Measurements from ENCODE around the gene IFI30. TPM values are rescaled to one million over a fixed set of nuclear protein-coding genes. Genes with fewer than 3 reads are reported as not detected.

The IFI30 gene
- total and polyA plus RNA-seq, 9 donors, result 0.17 to 5.0 (median 0.76) TPM; not detected in 2

- no peaks in the 10 kb centered on the region for H3K9me3 ChIP-seq (replicated peaks; ENCODE audit: control insufficient read depth, low read depth, low read length)
- no peak overlapping the region for H3K27ac ChIP-seq (ENCODE audit: low read length)
- peaks cover 46% of the 10 kb centered on the region for H3K36me3 ChIP-seq (ENCODE audit: control insufficient read depth, insufficient read depth, low read length)
- no peak for DNase-seq
- H3K4me3 ChIP-seq (ENCODE audit: low read length), result no peak overlapping the region
- no peaks in the 10 kb centered on the region for H3K4me1 ChIP-seq (ENCODE audit: control insufficient read depth, insufficient read depth, low read length)
- WGBS (ENCODE audit: insufficient coverage), result 81% methylated on average over 10 of the region's 11 CpGs
- H3K27me3 ChIP-seq (ENCODE audit: control insufficient read depth, insufficient read depth, low read length), result no peaks in the 10 kb centered on the region
Measured at GRCh38 chr19:18137242-18137641, 36.4 kb upstream of the IFI30 start.

- Histone ChIP-seq H3K27me3 (ENCODE audit: control insufficient read depth, insufficient read depth, low read length) (no peaks in the 10 kb centered on the region), H3K4me3 (ENCODE audit: low read length) (no peak overlapping the region), H3K36me3 (ENCODE audit: control insufficient read depth, insufficient read depth, low read length) (peaks cover 42% of the 10 kb centered on the region), H3K9me3 (replicated peaks; ENCODE audit: control insufficient read depth, low read depth, low read length) (no peaks in the 10 kb centered on the region), H3K4me1 (ENCODE audit: control insufficient read depth, insufficient read depth, low read length) (no peaks in the 10 kb centered on the region), H3K27ac (ENCODE audit: low read length) (no peak overlapping the region)
- 93% methylated on average over 4 of the region's 9 CpGs for WGBS (ENCODE audit: insufficient coverage)
- DNase-seq, result no peak
Measured at GRCh38 chr19:18137657-18138339, 35.8 kb upstream of the IFI30 start.

- no peak for DNase-seq
- no peaks in the 10 kb centered on the region for H3K9me3 ChIP-seq (replicated peaks; ENCODE audit: control insufficient read depth, low read depth, low read length)
- WGBS (ENCODE audit: insufficient coverage), result no CpG with 5 or more reads among the region's 1 CpG
- peaks cover 51% of the 10 kb centered on the region for H3K36me3 ChIP-seq (ENCODE audit: control insufficient read depth, insufficient read depth, low read length)
- H3K4me1 ChIP-seq (ENCODE audit: control insufficient read depth, insufficient read depth, low read length), result no peaks in the 10 kb centered on the region
- H3K27me3 ChIP-seq (ENCODE audit: control insufficient read depth, insufficient read depth, low read length), result no peaks in the 10 kb centered on the region
- H3K27ac ChIP-seq (ENCODE audit: low read length), result no peak overlapping the region
- no peak overlapping the region for H3K4me3 ChIP-seq (ENCODE audit: low read length)
Measured at GRCh38 chr19:18140473-18140872, 33.1 kb upstream of the IFI30 start.

- DNase-seq, result no peak
- 83% methylated on average over 4 of the region's 6 CpGs for WGBS (ENCODE audit: insufficient coverage)
Measured at GRCh38 chr19:18141031-18141430, 32.6 kb upstream of the IFI30 start.

GRCh38 chr19:18143902-18144301 is 29.7 kb upstream of the IFI30 start:
- Histone ChIP-seq H3K9me3 (replicated peaks; ENCODE audit: control insufficient read depth, low read depth, low read length) (no peaks in the 10 kb centered on the region), H3K4me3 (ENCODE audit: low read length) (no peak overlapping the region), H3K4me1 (ENCODE audit: control insufficient read depth, insufficient read depth, low read length) (peaks cover 2% of the 10 kb centered on the region), H3K36me3 (ENCODE audit: control insufficient read depth, insufficient read depth, low read length) (peaks cover 52% of the 10 kb centered on the region), H3K27me3 (ENCODE audit: control insufficient read depth, insufficient read depth, low read length) (no peaks in the 10 kb centered on the region), H3K27ac (ENCODE audit: low read length) (no peak overlapping the region)
- WGBS (ENCODE audit: insufficient coverage), result 67% methylated on average over 1 of the region's 3 CpGs
- no peak for DNase-seq

More at GRCh38 chr19:18141031-18141430, 32.6 kb upstream of the IFI30 start:
- H3K27ac ChIP-seq (ENCODE audit: low read length), result no peak overlapping the region
- no peaks in the 10 kb centered on the region for H3K9me3 ChIP-seq (replicated peaks; ENCODE audit: control insufficient read depth, low read depth, low read length)
- no peaks in the 10 kb centered on the region for H3K4me1 ChIP-seq (ENCODE audit: control insufficient read depth, insufficient read depth, low read length)
- H3K36me3 ChIP-seq (ENCODE audit: control insufficient read depth, insufficient read depth, low read length), result peaks cover 51% of the 10 kb centered on the region
- H3K4me3 ChIP-seq (ENCODE audit: low read length), result no peak overlapping the region
- no peaks in the 10 kb centered on the region for H3K27me3 ChIP-seq (ENCODE audit: control insufficient read depth, insufficient read depth, low read length)

- Histone ChIP-seq H3K9me3 (replicated peaks; ENCODE audit: control insufficient read depth, low read depth, low read length) (no peaks in the 10 kb centered on the region), H3K36me3 (ENCODE audit: control insufficient read depth, insufficient read depth, low read length) (peaks cover 50% of the 10 kb centered on the region), H3K27me3 (ENCODE audit: control insufficient read depth, insufficient read depth, low read length) (no peaks in the 10 kb centered on the region), H3K4me1 (ENCODE audit: control insufficient read depth, insufficient read depth, low read length) (peaks cover 4% of the 10 kb centered on the region), H3K27ac (ENCODE audit: low read length) (no peak overlapping the region), H3K4me3 (ENCODE audit: low read length) (no peak overlapping the region)
- 92% methylated on average over 10 of the region's 16 CpGs for WGBS (ENCODE audit: insufficient coverage)
- DNase-seq, result no peak
Measured at GRCh38 chr19:18144361-18144760, 29.3 kb upstream of the IFI30 start.

- H3K36me3 ChIP-seq (ENCODE audit: control insufficient read depth, insufficient read depth, low read length), result peaks cover 50% of the 10 kb centered on the region
- no peak overlapping the region for H3K27ac ChIP-seq (ENCODE audit: low read length)
- H3K4me3 ChIP-seq (ENCODE audit: low read length), result no peak overlapping the region
- H3K27me3 ChIP-seq (ENCODE audit: control insufficient read depth, insufficient read depth, low read length), result no peaks in the 10 kb centered on the region
- H3K9me3 ChIP-seq (replicated peaks; ENCODE audit: control insufficient read depth, low read depth, low read length), result no peaks in the 10 kb centered on the region
- no peak for DNase-seq
- peaks cover 8% of the 10 kb centered on the region for H3K4me1 ChIP-seq (ENCODE audit: control insufficient read depth, insufficient read depth, low read length)
- WGBS (ENCODE audit: insufficient coverage), result 96% methylated on average over 22 of the region's 28 CpGs
Measured at GRCh38 chr19:18144906-18145305, 28.7 kb upstream of the IFI30 start.

- H3K4me1 ChIP-seq (ENCODE audit: control insufficient read depth, insufficient read depth, low read length), result peaks cover 9% of the 10 kb centered on the region
Measured at GRCh38 chr19:18145391-18145999, 28.1 kb upstream of the IFI30 start.

GRCh38 chr19:18147396-18147795 is 26.2 kb upstream of the IFI30 start:
- DNase-seq, result no peak
- no peak overlapping the region for H3K27ac ChIP-seq (ENCODE audit: low read length)
- no peaks in the 10 kb centered on the region for H3K27me3 ChIP-seq (ENCODE audit: control insufficient read depth, insufficient read depth, low read length)
- peaks cover 26% of the 10 kb centered on the region for H3K4me1 ChIP-seq (ENCODE audit: control insufficient read depth, insufficient read depth, low read length)
- no peaks in the 10 kb centered on the region for H3K9me3 ChIP-seq (replicated peaks; ENCODE audit: control insufficient read depth, low read depth, low read length)
- H3K36me3 ChIP-seq (ENCODE audit: control insufficient read depth, insufficient read depth, low read length), result peaks cover 41% of the 10 kb centered on the region
- WGBS (ENCODE audit: insufficient coverage), result 81% methylated on average over 9 of the region's 13 CpGs
- H3K4me3 ChIP-seq (ENCODE audit: low read length), result no peak overlapping the region

More at GRCh38 chr19:18145391-18145999, 28.1 kb upstream of the IFI30 start:
- no peaks in the 10 kb centered on the region for H3K9me3 ChIP-seq (replicated peaks; ENCODE audit: control insufficient read depth, low read depth, low read length)
- 90% methylated on average over 15 of the region's 19 CpGs for WGBS (ENCODE audit: insufficient coverage)
- H3K36me3 ChIP-seq (ENCODE audit: control insufficient read depth, insufficient read depth, low read length), result peaks cover 47% of the 10 kb centered on the region
- no peak for DNase-seq
- H3K4me3 ChIP-seq (ENCODE audit: low read length), result no peak overlapping the region
- H3K27me3 ChIP-seq (ENCODE audit: control insufficient read depth, insufficient read depth, low read length), result no peaks in the 10 kb centered on the region
- no peak overlapping the region for H3K27ac ChIP-seq (ENCODE audit: low read length)

- peaks cover 36% of the 10 kb centered on the region for H3K4me1 ChIP-seq (ENCODE audit: control insufficient read depth, insufficient read depth, low read length)
- no peak overlapping the region for H3K4me3 ChIP-seq (ENCODE audit: low read length)
- no peak for DNase-seq
- 92% methylated on average over 13 of the region's 16 CpGs for WGBS (ENCODE audit: insufficient coverage)
- H3K36me3 ChIP-seq (ENCODE audit: control insufficient read depth, insufficient read depth, low read length), result peaks cover 26% of the 10 kb centered on the region
- peak overlapping the region; percentile 42 for H3K27ac ChIP-seq (ENCODE audit: low read length)
- no peaks in the 10 kb centered on the region for H3K27me3 ChIP-seq (ENCODE audit: control insufficient read depth, insufficient read depth, low read length)
- no peaks in the 10 kb centered on the region for H3K9me3 ChIP-seq (replicated peaks; ENCODE audit: control insufficient read depth, low read depth, low read length)
Measured at GRCh38 chr19:18149596-18149975, 24.0 kb upstream of the IFI30 start.

Data from muscle of leg (tissue), 11 donors.